HG02852 (cell line): ENCODE results near the gene SLC11A2.
"Not testable (repeated sequence)": the region's sequence is repeated elsewhere in the genome, so short reads cannot be mapped to it uniquely, and the experiment has no call there.

ENCODE experiments used
- ATAC-seq: cut with Tn5 transposase; IDR thresholded peaks from one replicate; pipeline ENCODE4 v1.9.1; 2021; ENCODE audit warnings: mild to moderate bottlenecking, moderate library complexity; ENCODE audit not compliant: unreplicated experiment

SLC11A2 gene

DNA sequence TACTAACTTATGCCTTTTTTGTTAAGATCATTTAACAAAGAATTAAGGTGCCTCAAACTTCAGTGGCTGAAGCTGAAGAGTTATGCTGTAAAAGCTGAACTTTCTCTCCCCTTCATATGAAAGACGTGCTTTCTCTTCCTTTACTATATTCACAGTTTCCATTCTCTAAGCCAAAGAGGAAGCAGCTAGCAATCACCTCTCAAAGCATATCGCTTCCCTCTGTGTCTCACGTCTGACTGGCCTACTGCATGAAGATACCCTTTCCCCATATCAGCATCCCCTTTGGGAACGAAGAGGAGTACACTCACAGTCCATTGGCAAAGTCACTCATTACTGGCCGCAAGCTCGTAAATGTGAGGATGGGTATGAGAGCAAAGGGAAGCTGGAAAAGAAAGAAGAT, 34.9 kb downstream of the SLC11A2 start:
- ATAC-seq = no peak

DNA sequence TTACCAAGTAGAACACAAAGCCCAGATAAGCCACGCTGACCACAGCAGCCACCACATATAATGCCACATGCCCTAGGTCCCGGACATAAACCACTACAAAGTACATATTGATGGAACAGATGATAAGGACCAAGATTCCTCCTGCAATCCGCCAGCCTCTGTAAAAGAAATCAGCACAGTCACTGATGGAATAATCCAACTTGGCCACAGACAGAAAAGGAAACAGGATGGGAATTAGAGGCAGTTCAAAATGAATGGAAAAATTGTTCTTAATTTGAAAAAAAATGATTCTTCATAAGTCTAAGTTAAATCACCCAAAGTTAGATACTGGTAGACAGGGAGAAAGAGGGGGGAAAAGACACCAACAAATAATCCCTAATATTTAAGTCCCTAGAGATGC, 35.4 kb downstream of the SLC11A2 start:
- no peak for ATAC-seq

DNA sequence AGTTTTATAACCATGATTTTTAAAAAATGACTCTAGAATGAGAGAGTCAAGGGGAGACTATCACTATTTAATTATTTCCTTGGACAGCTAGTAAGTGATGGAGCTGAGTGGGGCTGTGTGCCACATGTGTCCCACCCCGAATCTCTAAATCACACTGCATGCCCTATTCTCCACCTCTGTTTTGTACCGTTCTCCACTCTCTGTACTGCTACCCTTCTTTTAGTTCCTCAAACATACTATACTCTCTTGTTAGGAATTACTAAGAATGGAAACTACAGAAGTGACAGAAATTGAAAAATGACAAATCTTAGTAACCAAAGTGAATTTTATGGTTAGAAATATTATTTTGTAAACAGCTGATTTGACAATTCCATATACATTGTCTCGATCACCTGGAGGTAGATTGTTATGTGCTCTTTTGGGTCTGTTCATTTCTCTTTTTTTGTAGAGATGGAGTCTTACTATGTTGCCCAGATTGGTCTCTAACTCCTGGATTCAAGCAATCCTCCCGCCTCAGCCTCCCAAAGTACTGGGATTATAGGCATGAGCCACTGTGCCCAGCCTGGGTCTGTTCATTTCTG, 35.9 kb downstream of the SLC11A2 start:
- ATAC-seq = no peak

DNA sequence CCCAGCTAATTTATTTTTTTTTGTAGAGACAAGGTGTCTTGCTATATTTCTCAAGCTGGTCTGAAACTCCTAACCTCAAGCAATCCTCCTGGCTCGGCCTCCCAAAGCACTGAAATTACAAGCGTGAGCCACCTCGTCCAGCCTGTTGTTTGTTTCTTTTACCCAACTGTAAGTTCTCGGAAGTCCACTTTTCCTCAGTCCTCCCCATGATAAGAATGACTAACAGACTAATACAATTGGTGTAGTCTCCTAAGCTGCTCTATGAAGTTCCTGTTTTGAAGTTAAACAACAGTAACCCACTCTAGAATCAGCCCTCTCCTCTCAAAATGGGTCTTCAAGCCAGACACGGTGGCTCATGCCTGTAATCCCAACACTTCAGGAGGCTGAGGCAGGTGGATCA, 37.3 kb downstream of the SLC11A2 start:
- no peak for ATAC-seq

GRCh38 chr12:50988051-50988450, 38.1 kb downstream of the SLC11A2 start:
- ATAC-seq = no peak

DNA sequence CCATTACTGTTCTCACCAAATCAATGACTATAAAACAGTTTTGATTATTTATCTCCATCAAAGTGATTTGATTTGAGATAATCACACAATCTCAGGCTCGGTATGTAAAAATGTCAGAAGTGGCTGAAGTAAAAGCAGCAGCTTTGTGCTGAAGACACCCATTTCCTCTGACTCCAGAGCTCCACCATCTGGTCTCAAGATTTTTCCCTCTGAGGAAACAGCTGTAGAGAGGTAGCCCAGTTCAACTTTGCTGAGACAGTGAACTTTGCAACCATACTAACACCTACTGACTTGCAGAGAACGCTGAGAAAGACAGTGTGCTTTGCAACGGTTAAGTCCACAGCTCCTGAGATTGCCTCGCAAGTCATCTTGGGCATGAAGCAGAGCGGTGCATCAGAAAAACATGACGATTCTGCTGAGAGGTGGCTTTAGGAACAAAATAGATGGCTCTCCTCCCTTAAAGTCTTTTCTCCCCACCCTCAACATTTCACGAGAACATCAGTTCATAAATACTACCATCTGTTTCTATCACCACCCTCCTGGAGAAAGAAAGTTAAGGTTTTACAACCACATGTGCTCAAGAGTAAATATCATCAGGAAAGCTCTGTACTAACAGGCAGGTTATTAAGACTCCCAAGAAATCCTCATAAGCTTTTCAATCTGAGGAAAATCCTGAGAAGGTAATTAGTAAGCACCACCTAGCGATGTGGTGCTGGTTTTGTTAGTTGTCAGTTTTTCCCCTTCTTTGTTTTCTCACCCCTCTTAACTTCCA, 39.0 kb downstream of the SLC11A2 start:
- no peak for ATAC-seq

GRCh38 chr12:50985322-50985721, 40.9 kb downstream of the SLC11A2 start:
- ATAC-seq = no peak

DNA sequence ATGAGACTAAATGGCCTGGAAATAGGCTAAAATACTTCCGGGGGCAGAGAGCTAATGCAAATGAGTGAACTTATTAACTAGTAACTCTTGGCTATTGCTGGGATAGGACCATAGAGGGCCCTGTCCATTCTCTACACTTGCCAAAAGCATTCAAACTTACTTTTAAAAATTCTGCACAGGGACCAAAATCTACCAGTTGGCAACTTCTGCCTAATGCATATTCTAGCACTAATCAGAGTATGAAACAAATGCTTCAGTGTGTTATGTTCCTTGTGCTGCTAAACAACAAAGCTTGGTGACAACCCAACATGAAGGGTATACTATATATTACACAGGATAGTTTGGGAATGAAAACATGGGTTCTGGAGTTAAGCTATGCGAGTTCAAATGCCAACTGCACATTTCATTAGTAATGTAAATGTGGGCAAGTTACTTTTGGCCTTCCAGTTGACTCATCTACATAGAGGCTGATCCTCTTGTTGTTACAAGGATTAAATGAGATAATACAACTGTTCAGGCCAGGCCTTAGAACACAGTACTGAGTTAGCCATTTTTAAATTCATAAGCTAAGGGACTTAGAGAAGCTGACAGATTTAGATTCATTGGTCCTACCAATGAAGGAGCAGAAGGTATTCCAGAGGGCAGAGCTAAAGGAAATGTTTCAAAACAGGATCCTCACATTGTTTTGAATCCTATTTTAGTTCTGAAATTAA, 41.4 kb downstream of the SLC11A2 start:
- ATAC-seq = no peak

GRCh38 chr12:50981319-50982239, 44.6 kb downstream of the SLC11A2 start:
- no peak for ATAC-seq

GRCh38 chr12:50980545-50980944, 45.6 kb downstream of the SLC11A2 start:
- ATAC-seq = no peak

DNA sequence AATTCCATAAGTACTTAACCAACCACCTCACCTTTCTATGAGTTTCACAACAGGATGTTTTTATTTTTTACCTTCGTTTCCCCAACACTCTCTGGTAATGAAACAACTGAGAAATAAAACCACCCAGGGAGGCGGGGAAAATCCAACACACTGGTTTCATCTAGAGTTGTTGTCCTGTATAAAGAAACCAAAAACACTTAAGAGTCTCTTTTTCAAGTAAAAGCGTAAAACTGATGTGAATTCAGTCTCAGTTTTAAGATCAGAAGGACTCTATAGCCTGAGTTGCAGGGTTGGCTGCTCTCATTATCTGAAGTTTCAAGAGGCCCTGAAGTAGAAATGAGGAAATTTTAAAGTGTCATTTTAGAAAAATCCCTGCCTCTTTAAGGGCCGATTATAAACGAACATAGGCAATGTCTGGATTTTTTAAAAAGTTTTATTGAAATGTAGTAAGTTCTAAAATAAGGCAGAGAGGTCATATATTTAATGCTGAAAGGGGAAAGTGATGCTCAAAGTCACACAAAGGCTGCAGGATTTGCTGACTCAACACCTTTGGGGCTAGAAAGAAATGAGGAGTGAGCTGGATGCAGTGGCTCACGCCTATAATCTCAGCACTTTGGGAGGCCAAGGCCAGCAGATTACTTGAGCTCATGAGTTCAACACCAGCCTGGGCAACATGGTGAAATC, 46.7 kb downstream of the SLC11A2 start:
- peak; percentile 89 for ATAC-seq

DNA sequence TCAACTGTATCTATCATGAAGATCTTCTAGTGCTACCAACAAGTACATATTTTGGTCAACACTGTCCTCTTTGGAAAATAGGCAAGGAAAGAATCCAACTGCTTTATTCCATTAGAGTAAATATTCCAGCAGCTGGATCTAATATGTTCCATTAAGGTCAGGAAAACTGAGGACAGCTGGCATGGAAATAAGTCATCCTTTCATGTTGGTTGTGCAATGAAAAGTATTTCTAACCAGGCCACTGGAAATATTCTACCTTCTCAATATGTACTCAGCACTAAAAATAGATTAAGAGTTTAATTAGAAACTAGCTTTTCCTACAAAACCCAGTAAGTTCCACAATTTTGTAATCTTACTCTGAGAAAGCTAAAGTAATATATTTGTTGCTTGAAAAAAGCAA, 54.2 kb downstream of the SLC11A2 start:
- no peak for ATAC-seq

DNA sequence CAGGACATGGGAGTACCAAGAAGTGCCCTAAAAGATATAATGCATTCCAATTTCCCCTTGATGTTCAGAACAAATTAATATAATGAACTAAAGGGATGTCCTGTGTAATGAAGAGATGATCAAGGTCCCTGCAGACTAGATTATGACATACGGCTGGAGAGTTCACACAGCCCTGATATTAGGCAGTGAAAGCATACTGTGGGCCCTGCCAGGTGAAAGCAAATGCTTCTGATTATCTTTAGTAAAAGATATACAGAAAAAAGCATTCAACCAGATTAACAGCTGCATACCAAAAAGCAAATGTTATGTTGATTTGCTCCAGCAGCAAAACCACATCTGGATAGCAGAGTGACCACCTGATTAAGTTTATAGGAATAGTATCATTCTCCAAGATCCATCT, 61.8 kb downstream of the SLC11A2 start:
- ATAC-seq = no peak

- no peak for ATAC-seq
These were observed 64.5 kb downstream of the SLC11A2 start for GRCh38 chr12:50961708-50962107.

DNA sequence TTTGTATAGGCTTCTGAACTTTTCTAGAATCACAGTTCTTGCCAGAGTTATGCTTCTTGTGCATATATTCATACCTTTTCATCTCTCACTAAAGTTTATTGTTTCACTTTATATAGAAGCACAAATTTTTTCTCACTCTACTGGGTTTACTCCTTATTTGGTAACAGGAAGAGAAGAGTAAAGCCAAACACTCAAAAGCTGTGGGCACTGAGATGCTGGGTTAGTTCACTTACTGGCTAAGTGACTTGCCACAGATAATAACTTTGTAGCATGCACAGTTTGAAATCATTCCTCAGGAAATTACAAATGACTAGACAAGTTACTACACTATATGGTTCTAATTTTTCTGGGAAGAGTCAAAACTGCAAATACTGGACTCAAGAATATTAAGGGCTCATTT, 66.1 kb downstream of the SLC11A2 start:
- no peak for ATAC-seq

DNA sequence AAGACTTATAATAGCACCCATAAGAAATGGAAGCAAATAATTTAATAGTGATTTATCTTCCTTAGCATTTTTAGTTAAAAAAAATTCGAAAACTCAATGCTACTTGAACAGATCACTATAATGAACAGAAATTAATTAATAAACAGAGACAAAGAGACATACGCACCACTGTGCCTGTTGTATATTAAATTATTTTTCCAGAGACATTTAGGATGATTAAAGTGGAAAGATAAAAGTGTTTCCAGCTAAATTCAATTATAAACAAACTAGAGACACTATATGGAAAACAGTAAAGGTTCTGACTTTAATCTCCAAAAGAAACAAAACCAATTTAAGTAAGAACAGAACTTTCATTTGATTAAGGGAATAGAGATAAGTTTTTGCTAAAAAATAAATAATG, 70.5 kb downstream of the SLC11A2 start:
- no peak for ATAC-seq

DNA sequence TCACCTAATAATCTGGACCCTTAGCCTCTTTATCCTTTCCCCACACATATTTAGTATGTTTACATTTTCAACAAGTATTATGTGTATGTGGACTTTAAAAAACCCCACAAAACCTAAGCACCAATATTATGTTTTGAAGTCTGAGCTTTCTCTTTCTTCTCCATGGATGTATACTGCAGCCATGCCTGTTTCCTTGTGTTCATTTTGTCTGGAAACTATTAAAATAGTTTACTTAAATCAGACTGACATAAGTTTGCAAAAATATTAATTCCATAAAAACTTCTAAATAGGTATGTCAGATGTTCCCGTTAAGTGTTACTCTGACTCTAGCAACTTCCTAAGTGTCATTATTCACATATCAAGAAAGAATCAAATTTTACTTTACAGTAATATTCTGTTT, 70.9 kb downstream of the SLC11A2 start:
- no peak for ATAC-seq

DNA sequence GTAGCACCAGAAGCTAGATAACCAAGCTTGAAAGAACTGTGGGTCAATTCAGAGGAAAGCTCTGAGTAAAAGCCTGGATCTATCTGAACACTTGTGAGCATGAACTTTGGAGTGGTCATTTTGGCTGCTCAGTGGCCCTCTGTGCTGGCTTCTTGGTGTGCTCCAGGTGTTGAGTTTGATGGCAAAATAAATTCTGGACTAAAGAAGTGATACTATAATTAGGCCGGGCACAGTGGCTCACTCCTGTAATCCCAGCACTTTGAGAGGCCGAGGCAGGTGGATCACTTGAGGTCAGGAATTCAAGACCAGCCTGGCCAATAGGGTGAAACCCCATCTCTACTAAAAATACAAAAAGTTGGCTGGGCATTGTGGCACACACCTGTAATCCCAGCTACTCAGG, 71.4 kb downstream of the SLC11A2 start:
- not testable (repeated sequence) for ATAC-seq

DNA sequence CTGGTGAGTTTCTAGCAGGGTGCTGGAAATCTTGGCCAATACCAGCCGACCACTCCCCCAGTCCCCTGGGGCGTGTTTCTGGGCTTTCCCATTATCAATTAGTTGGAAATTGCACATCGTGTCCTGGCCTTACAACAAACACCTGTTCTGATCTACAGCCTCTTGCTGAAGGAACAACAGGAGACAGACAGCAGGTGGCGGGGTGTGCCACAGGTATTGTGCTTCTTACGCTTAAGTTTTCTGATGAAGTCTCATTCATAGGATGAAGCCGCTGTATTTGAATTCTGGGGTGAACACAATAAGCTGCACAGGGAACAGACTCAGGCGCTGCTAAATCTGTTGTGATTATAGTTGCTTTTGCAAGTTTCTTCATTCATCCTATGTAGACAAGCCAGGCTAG, 73.1 kb downstream of the SLC11A2 start:
- ATAC-seq = no peak

- no peak for ATAC-seq
These were observed 73.7 kb downstream of the SLC11A2 start, which contains the start of gene HIGD1C for GRCh38 chr12:50952510-50952909. TSS of gene HIGD1C (plus strand) at chr12:50952544. CDS start at chr12:50953999, 1,455 bp downstream.
